Bronchial epithelial cell (primary cell): ENCODE measurements around the gene DIAPH3. TPM values are rescaled to one million over a fixed set of nuclear protein-coding genes. Genes with fewer than 3 reads are reported as not detected.

Experiments used
- DNase-seq: peaks from one replicate; pipeline ENCODE4 v3.0.0-alpha.2; 2010; ENCODE audit warnings: low read depth
- FAIRE-seq: peaks from 2 replicates; lab custom pipeline; 2011; peaks lifted over from hg19 to GRCh38; lab: Jason Lieb, UNC
- H3K27me3 ChIP-seq: 2 replicates; pipeline ENCODE4 v1.5.1; 2011; ENCODE audit warnings: low read length; ENCODE audit not compliant: control insufficient read depth, insufficient read depth
- H3K36me3 ChIP-seq: 2 replicates; pipeline ENCODE4 v1.5.1; 2011; ENCODE audit warnings: low read length; ENCODE audit not compliant: control insufficient read depth, insufficient read depth
- H3K4me3 ChIP-seq: 2 replicates; pipeline ENCODE4 v1.5.1; 2011; ENCODE audit warnings: mild to moderate bottlenecking, low read depth, low read length, control low read depth
- total RNA-seq: library from RNA; depleted of rRNA; stranded (reverse); fragments of >200 nt; gene quantifications from 2 replicates; pipeline ENCODE4 v1.2.1, GENCODE V29; 2014
- TF ChIP-seq, protein P1 (sequence below): IDR thresholded peaks from 2 replicates; pipeline ENCODE4 v1.5.1; 2011; ENCODE audit warnings: mild to moderate bottlenecking, moderate library complexity, low read length, control low read depth, inconsistent platforms; ENCODE audit not compliant: insufficient read depth, severe bottlenecking

Gene DIAPH3
- total RNA-seq, 1 donor from 2014 or later = 0.26 TPM

DNA sequence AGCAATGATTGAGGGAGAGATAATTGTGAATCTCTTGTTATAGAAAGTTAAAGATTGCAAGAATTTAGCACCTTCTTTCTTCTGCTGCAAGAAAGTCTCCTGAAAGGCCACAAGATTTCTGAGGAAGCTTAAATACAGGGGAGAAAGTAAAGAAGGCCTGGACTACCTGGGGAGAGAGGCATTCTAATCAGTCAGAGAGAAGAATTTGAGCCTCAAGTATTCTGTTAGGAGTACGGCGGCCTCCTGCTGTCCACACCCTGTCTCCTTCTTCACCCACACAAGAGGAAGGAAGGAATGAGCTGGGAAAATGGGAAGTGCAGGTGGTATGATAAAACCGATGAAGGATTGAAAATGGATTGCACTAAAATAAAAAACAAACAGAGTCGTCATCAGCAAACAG lies 474.7 kb downstream of the DIAPH3 start:
- no peak for DNase-seq
- no peak overlapping the region for H3K4me3 ChIP-seq
- no peaks in the 10 kb centered on the region for H3K36me3 ChIP-seq
- H3K27me3 ChIP-seq = no peaks in the 10 kb centered on the region
- FAIRE-seq = no peak
- TF ChIP-seq, protein P1, sequence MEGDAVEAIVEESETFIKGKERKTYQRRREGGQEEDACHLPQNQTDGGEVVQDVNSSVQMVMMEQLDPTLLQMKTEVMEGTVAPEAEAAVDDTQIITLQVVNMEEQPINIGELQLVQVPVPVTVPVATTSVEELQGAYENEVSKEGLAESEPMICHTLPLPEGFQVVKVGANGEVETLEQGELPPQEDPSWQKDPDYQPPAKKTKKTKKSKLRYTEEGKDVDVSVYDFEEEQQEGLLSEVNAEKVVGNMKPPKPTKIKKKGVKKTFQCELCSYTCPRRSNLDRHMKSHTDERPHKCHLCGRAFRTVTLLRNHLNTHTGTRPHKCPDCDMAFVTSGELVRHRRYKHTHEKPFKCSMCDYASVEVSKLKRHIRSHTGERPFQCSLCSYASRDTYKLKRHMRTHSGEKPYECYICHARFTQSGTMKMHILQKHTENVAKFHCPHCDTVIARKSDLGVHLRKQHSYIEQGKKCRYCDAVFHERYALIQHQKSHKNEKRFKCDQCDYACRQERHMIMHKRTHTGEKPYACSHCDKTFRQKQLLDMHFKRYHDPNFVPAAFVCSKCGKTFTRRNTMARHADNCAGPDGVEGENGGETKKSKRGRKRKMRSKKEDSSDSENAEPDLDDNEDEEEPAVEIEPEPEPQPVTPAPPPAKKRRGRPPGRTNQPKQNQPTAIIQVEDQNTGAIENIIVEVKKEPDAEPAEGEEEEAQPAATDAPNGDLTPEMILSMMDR = no peak

DNA sequence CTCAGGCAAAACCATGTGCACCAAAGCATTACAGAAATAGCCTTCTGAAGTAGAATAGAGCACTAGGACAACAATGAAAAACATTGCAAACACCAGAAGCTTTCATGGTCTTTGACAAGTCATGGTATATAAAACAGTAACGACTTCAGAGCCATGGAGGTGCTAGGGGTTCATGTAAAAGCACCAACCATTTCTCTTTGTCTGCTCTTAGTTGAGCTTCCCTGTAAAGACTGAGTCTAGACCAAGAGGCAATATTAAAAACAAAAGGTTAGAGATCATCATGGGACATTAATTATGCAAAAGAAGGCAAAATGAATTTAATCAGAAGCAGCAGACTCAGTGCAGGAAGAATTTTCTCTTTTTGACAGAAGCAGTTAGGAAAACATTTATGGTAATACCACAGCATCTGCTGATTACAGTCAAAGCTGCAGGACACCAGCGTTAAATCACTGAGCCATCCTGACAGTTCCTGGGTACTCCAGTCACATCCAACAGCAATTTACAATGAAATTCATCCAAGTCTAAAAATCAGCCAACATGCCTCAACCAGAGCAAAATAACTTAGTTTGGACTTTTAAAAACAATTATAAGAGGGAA lies 476.8 kb downstream of the DIAPH3 start:
- TF ChIP-seq, protein P1 = no peak
- H3K36me3 ChIP-seq = no peaks in the 10 kb centered on the region
- no peak for FAIRE-seq
- no peaks in the 10 kb centered on the region for H3K27me3 ChIP-seq
- H3K4me3 ChIP-seq = no peak overlapping the region
- DNase-seq = no peak

DNA sequence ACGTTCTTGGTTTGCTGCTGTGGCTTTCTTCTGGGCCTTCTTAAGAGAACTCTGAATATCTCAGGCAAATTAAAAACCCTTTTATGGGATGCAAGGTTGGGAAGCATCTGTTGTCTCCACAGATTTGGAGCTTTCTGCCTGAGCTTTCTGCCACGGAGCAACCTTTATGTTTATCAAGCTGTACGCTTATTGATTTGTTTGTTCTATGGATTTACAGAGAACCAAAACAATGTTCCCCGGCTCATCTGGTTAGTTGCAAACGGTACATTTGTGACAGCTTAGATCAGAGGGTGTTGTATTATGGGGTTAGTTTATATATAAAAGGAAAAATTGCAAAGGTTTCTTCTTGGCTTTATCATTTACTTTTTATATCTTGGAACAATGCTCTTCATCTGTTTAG lies 479.6 kb downstream of the DIAPH3 start:
- Histone ChIP-seq H3K4me3 (no peak overlapping the region), H3K27me3 (no peaks in the 10 kb centered on the region), H3K36me3 (no peaks in the 10 kb centered on the region)
- DNase-seq (no peak), FAIRE-seq (no peak)
- TF ChIP-seq, protein P1 = no peak

DNA sequence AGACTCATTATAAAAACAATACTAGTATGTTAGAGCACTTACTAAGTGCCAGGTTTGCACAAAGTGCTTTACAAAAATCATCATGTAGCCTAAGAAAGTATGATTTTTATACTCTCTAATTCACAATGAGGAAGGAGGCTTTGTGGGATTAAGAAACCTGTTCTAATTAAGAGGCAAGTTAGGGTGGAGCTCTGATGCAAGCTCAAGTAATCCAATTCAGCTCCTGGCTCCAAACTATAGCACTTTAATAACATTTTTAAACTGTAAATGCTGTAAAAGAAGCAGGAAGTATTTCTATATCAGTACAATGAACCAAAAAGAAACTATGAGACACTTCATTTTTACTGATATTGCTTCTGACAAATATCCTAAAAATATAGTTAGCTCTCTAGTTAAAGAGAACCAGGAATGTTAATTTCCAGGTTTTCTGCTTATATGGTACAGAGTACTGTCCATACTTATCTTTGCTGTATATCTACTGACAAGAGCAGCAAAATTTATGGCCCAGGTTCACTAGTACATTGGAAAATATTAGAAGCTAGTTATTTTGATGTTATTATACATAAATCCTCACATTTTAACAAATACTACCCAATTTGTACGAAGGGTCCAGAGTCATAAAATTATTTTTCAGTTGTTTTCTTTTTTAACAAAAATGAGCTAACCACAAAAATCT lies 482.0 kb downstream of the DIAPH3 start:
- Histone ChIP-seq H3K27me3 (no peaks in the 10 kb centered on the region), H3K36me3 (no peaks in the 10 kb centered on the region), H3K4me3 (no peak overlapping the region)
- DNase-seq (no peak), FAIRE-seq (no peak)
- TF ChIP-seq, protein P1 = no peak

DNA sequence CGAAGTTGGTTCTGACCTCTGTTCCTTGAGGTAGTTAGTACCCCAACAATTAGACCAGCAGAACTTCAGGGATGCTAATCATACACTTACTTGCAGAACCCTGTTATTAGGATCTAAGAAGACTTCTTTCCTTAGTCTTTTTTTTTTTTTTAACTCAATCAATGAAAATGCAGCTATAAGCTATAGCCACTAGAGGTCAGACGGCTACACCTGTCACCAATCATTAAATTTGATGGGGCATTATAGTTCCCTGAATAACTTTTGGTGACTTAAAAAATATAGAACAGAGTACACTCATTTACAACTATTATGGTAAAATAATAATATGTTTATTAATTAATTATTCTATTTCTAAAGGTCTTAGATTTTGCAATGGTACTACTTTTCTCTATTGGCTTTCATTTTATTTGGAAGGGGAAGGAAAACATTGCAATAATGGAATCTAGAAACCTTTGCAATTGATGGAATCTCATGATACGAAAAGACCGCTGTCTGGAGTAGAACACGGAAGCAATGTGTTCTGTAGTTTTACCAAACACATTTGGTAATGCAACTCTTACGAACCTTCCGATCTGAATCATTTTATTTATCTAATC lies 483.2 kb downstream of the DIAPH3 start:
- Histone ChIP-seq H3K36me3 (no peaks in the 10 kb centered on the region), H3K4me3 (no peak overlapping the region), H3K27me3 (no peaks in the 10 kb centered on the region)
- FAIRE-seq (no peak), DNase-seq (peak; percentile 38)
- TF ChIP-seq, protein P1 = peak; percentile 40

DNA sequence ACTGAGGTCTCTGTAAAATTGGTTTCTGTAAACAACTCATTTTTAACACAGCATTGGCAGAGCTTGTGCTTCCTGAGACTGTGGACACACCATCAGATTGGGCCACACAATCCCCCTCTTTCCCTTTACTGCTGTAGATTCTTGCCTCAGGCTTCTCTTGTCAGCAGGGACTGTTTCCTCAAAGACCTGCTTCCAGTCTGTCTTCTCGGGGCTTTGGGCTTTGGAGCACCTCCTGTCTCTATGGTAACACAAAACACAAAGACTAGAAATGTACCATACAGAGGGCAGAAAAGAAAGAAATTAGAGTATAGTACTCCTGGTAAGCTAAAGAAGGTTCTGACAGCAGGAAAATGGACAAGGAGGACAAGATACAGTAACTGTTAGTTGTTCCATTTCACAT lies 484.5 kb downstream of the DIAPH3 start:
- no peaks in the 10 kb centered on the region for H3K27me3 ChIP-seq
- TF ChIP-seq, protein P1 = no peak
- DNase-seq (no peak), FAIRE-seq (no peak)
- no peak overlapping the region for H3K4me3 ChIP-seq
- H3K36me3 ChIP-seq = no peaks in the 10 kb centered on the region
